Mucosa of descending colon (tissue), 3 donors: ENCODE data around the gene RND2. TPM values are rescaled to one million over a fixed set of nuclear protein-coding genes. Genes with fewer than 3 reads are reported as not detected.
"Not testable (repeated sequence)": the region's sequence is repeated elsewhere in the genome, so short reads cannot be mapped to it uniquely, and the experiment has no call there.

ENCODE experiments used
- ATAC-seq: fragments of 200-7000 bp; cut with Tn5 transposase; one replicate; pipeline ENCODE4 v1.9.1; 2020; ENCODE audit warnings: mild to moderate bottlenecking, moderate library complexity
- DNase-seq, 3 donors: peaks; one replicate each; pipeline ENCODE4 v3.0.0-alpha.2; 2020
- H3K36me3 ChIP-seq: fragments of 200-600 bp; one replicate; pipeline ENCODE4 v1.8.0; 2021; ENCODE audit warnings: low read depth, mild to moderate bottlenecking
- H3K4me1 ChIP-seq: fragments of 200-600 bp; one replicate; pipeline ENCODE4 v1.8.0; 2021; ENCODE audit warnings: low read depth, mild to moderate bottlenecking
- H3K4me3 ChIP-seq: fragments of 200-600 bp; one replicate; pipeline ENCODE4 v1.8.0; 2021; ENCODE audit warnings: mild to moderate bottlenecking
- H3K9me3 ChIP-seq: fragments of 200-600 bp; one replicate; pipeline ENCODE4 v1.8.0; 2021; ENCODE audit warnings: mild to moderate bottlenecking
- CTCF ChIP-seq: fragments of 200-600 bp; IDR thresholded peaks from one replicate; pipeline ENCODE4 v1.8.0; 2022; ENCODE audit warnings: antibody characterized with exemption, mild to moderate bottlenecking
- intact Hi-C, 2 donors: fragments of 100-400 bp; cut with DNase I in 1 of 2; cut with micrococcal nuclease in 1 of 2; formaldehyde crosslinking; loops; one replicate each; pipeline versions ENCODE4 v1.11.0 to v1.11.1; 2022; cut with DNase I, micrococcal nuclease
- long read RNA-seq, 2 donors: library from polyadenylated mRNA; unstranded; transcript quantifications; one replicate each; pipeline ENCODE4 v2.0.0, GENCODE V29; 2019 to 2021
- total RNA-seq, 3 donors: library from RNA; stranded (reverse); fragmentation: NEBNext Ultra II Directional in 2 of 3; extraction: Animal tissue kit (Norgen Biotek cat#: 25700) in 2 of 3; gene quantifications; one replicate each; pipeline versions ENCODE4 v1.2.1 to v1.2.4, GENCODE V29; 2021 to 2023
- donor health status: DM: no; HTN: no; CAD: no; lungs with moderate emphysema.
- donor health status: DM: no; HTN: no; CAD: no.
- donor health status: DM: no; HTN: yes; CAD: no.

RND2 gene
- total RNA-seq = 1 to 10 TPM in 1 of 3 donors, under 1 TPM in 2; 0.09 to 7.2 (median 0.51) TPM
- long read RNA-seq, donor 1, full-length matches to known transcripts = 27 of 27 reads
- long read RNA-seq, donor 1, partial matches to known transcripts = 0 of 27 reads
- long read RNA-seq, donor 1, other reads (novel, unspliced or antisense) = 0 of 27 reads
- long read RNA-seq, donor 2 = 0 reads

GRCh38 chr17:43024407-43025289 lies at the start of gene RND2:
Gene RND2 (plus strand): TSS chr17:43025231. CDS start chr17:43025348, 117 bp downstream.
- intact Hi-C loops = no loop called here
- ATAC-seq = peak; percentile 69

DNA sequence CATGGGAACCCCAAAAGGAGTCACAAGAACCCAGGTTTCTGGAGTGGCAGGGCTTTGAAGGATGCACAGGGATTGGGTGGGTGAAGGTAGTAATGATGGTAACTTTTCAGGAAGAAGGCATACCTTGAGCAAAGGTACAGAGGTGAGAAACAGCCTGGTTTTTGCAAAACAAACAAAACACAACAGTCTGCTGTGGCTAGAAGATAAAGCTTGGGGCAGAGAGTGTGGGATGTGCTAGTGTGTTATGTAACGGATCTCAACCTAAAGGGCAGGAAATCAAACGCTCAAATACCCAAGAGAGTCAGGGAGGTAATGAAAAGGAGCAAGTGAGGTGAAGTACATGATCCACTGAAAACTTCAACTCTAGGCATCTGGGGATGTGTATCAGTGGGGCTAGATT lies 49.8 kb upstream of the RND2 start:
- H3K4me1 ChIP-seq = peaks cover 4% of the 10 kb centered on the region
- DNase-seq (no peak), ATAC-seq (no peak)
- no peaks in the 10 kb centered on the region for H3K9me3 ChIP-seq
- TF ChIP-seq CTCF = no peak
- intact Hi-C loops = no loop called here
- H3K4me3 ChIP-seq = no peak overlapping the region
- no peaks in the 10 kb centered on the region for H3K36me3 ChIP-seq

More at GRCh38 chr17:43024407-43025289, at the start of gene RND2:
- H3K36me3 ChIP-seq = no peaks in the 10 kb centered on the region
- peak; percentile 32 for TF ChIP-seq CTCF
- peak; percentile 81 to 84 (median 83) for DNase-seq
- H3K4me3 ChIP-seq = no peak within 1 kb of the TSS
- H3K9me3 ChIP-seq = no peaks in the 10 kb centered on the region
- H3K4me1 ChIP-seq = peaks cover 18% of the 10 kb centered on the region

GRCh38 chr17:42975701-42976100 lies 49.3 kb upstream of the RND2 start:
- H3K4me3 ChIP-seq, H3K4me1 ChIP-seq, H3K9me3 ChIP-seq, ATAC-seq, H3K36me3 ChIP-seq, intact Hi-C loops, DNase-seq: not testable (repeated sequence)

GRCh38 chr17:42979511-42980273 lies 45.3 kb upstream of the RND2 start, which contains the start of gene PTGES3L:
Gene PTGES3L (minus strand): TSS chr17:42980080. CDS start chr17:42980053, 27 bp downstream.
- Histone ChIP-seq H3K36me3 (no peaks in the 10 kb centered on the region), H3K4me1 (peaks cover 14% of the 10 kb centered on the region), H3K4me3 (peak within 1 kb of the TSS; percentile 97), H3K9me3 (no peaks in the 10 kb centered on the region)
- peak; percentile 60 for ATAC-seq
- TF ChIP-seq CTCF = no peak
- peak; percentile 62 to 78 (median 73) for DNase-seq
- intact Hi-C loops = no loop called here

DNA sequence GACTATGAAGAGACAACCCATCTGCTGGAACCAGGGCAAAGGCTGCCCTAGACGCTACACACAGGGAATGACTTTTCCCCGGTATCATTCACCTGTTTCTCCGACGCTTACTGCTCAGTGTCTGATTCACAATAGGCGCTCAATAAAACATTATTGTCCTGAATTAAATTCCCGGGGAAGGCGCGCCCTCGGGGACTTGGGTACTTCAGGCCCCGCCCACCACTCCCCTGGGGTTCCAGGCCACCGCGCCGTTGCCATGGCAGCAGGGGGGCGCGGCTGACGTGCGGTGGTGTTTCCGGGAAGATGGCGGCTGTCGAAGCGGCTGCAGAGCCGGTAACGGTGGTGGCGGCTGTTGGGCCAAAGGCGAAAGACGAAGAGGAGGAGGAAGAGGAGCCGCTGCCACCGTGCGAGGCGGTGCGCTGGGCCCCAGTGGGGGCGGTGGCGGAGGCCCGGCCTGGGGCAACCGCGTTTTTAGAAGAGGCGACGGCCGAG lies 44.7 kb upstream of the RND2 start, which contains the start of gene RUNDC1:
TSS of gene RUNDC1 (plus strand) at position 292 of the 492 bp plus-strand sequence. CDS start at position 304, 12 bp downstream.
- intact Hi-C loops = no loop called here
- Histone ChIP-seq H3K4me3 (peak within 1 kb of the TSS; percentile 97), H3K36me3 (no peaks in the 10 kb centered on the region), H3K9me3 (no peaks in the 10 kb centered on the region), H3K4me1 (peaks cover 14% of the 10 kb centered on the region)
- ATAC-seq (peak; percentile 92), DNase-seq (peak; percentile 98 to 99 (median 98))
- TF ChIP-seq CTCF = no peak
